SJCRH30 (cell line): ENCODE data around the gene ATF5. TPM values are rescaled to one million over a fixed set of nuclear protein-coding genes. Genes with fewer than 3 reads are reported as not detected.
"Not testable (repeated sequence)": the region's sequence is repeated elsewhere in the genome, so short reads cannot be mapped to it uniquely, and the experiment has no call there.

Source experiments
- DNase-seq, 2 experiments: peaks; one replicate each; pipeline ENCODE4 v3.0.0-alpha.2; 2015 to 2020
- H3K27ac ChIP-seq: fragments of 250-450 bp; sonication (Bioruptor Pico); 2 replicates; pipeline ENCODE4 v1.5.1; 2020; ENCODE audit warnings: mild to moderate bottlenecking, moderate library complexity
- H3K27me3 ChIP-seq: fragments of 250-450 bp; sonication (Bioruptor Pico); 2 replicates; pipeline ENCODE4 v1.5.1; 2020; ENCODE audit warnings: mild to moderate bottlenecking, moderate library complexity
- H3K36me3 ChIP-seq: fragments of 250-450 bp; sonication (Bioruptor Pico); 2 replicates; pipeline ENCODE4 v1.5.1; 2020; ENCODE audit warnings: mild to moderate bottlenecking, moderate library complexity
- H3K4me1 ChIP-seq: fragments of 250-450 bp; sonication (Bioruptor Pico); 2 replicates; pipeline ENCODE4 v1.5.1; 2020; ENCODE audit warnings: mild to moderate bottlenecking, moderate library complexity
- H3K4me3 ChIP-seq: fragments of 250-450 bp; sonication (Bioruptor Pico); 2 replicates; pipeline ENCODE4 v1.5.1; 2020; ENCODE audit warnings: mild to moderate bottlenecking, moderate library complexity
- H3K9me3 ChIP-seq: fragments of 250-450 bp; sonication (Bioruptor Pico); replicated peaks from 2 replicates; pipeline ENCODE4 v1.5.1; 2020; ENCODE audit warnings: mild to moderate bottlenecking, moderate library complexity
- total RNA-seq: library from RNA; depleted of rRNA; stranded (reverse); fragments of >200 nt; shearing (Covaris generic); gene quantifications from 2 replicates; pipeline ENCODE4 v1.2.3, GENCODE V29; 2014

ATF5 gene
- total RNA-seq, 1 experiment from 2014 or later: 8.9 TPM

- H3K4me3 ChIP-seq: no peak overlapping the region
- no peak for DNase-seq
- peaks cover 71% of the 10 kb centered on the region for H3K36me3 ChIP-seq
- H3K4me1 ChIP-seq: peaks cover 17% of the 10 kb centered on the region; the same call in 1 of the 2 replicates
- H3K27ac ChIP-seq: no peak overlapping the region
- no peaks in the 10 kb centered on the region for H3K27me3 ChIP-seq
- H3K9me3 ChIP-seq: no peaks in the 10 kb centered on the region
These were observed 4.8 kb upstream of the ATF5 start for GRCh38 chr19:49924004-49924880.

GRCh38 chr19:49924881-49925210 is 4.2 kb upstream of the ATF5 start:
- H3K27ac ChIP-seq, H3K4me3 ChIP-seq: not testable (repeated sequence)
- H3K36me3 ChIP-seq: peaks cover 67% of the 10 kb centered on the region

GRCh38 chr19:49925486-49925885 is 3.5 kb upstream of the ATF5 start:
- H3K4me1 ChIP-seq: peaks cover 17% of the 10 kb centered on the region; the same call in 1 of the 2 replicates
- no peak overlapping the region for H3K4me3 ChIP-seq
- H3K36me3 ChIP-seq: peaks cover 65% of the 10 kb centered on the region
- no peak overlapping the region for H3K27ac ChIP-seq
- H3K27me3 ChIP-seq: no peaks in the 10 kb centered on the region
- DNase-seq: no peak
- no peaks in the 10 kb centered on the region for H3K9me3 ChIP-seq

More at GRCh38 chr19:49924881-49925210, 4.2 kb upstream of the ATF5 start:
- H3K27me3 ChIP-seq, H3K9me3 ChIP-seq, DNase-seq: not testable (repeated sequence)
- H3K4me1 ChIP-seq: peaks cover 17% of the 10 kb centered on the region; the same call in 1 of the 2 replicates

GRCh38 chr19:49926515-49926914 is 2.5 kb upstream of the ATF5 start:
- H3K4me1 ChIP-seq: peaks cover 17% of the 10 kb centered on the region; the same call in 1 of the 2 replicates

GRCh38 chr19:49927526-49928264 is 1.3 kb upstream of the ATF5 start:
- H3K27ac ChIP-seq: peak overlapping the region; percentile 99
- peaks cover 50% of the 10 kb centered on the region for H3K36me3 ChIP-seq
- H3K9me3 ChIP-seq: no peaks in the 10 kb centered on the region
- H3K27me3 ChIP-seq: no peaks in the 10 kb centered on the region
- H3K4me1 ChIP-seq: peaks cover 13% of the 10 kb centered on the region; the same call in 1 of the 2 replicates
- H3K4me3 ChIP-seq: peak overlapping the region; percentile 99
- no peak for DNase-seq

More at GRCh38 chr19:49926515-49926914, 2.5 kb upstream of the ATF5 start:
- Histone ChIP-seq H3K27ac (no peak overlapping the region), H3K4me3 (no peak overlapping the region), H3K9me3 (no peaks in the 10 kb centered on the region), H3K36me3 (peaks cover 56% of the 10 kb centered on the region), H3K27me3 (no peaks in the 10 kb centered on the region)
- no peak for DNase-seq

GRCh38 chr19:49929611-49930482 is 842 bp downstream of the ATF5 start:
- Histone ChIP-seq H3K27me3 (no peaks in the 10 kb centered on the region), H3K9me3 (no peaks in the 10 kb centered on the region), H3K27ac (peak overlapping the region; percentile 99), H3K36me3 (peaks cover 28% of the 10 kb centered on the region), H3K4me3 (peak overlapping the region; percentile 99), H3K4me1 (peaks cover 7% of the 10 kb centered on the region; the same call in 1 of the 2 replicates)
- peak; percentile 98 for DNase-seq

- H3K36me3 ChIP-seq: peaks cover 22% of the 10 kb centered on the region
- H3K4me1 ChIP-seq: peaks cover 7% of the 10 kb centered on the region; the same call in 1 of the 2 replicates
- no peak for DNase-seq
- no peaks in the 10 kb centered on the region for H3K27me3 ChIP-seq
- no peak overlapping the region for H3K27ac ChIP-seq
- no peaks in the 10 kb centered on the region for H3K9me3 ChIP-seq
- H3K4me3 ChIP-seq: peak overlapping the region; percentile 99; the same call in 1 of the 2 replicates
These were observed 1.5 kb downstream of the ATF5 start for GRCh38 chr19:49930483-49931011.

GRCh38 chr19:49931293-49932040 is 2.5 kb downstream of the ATF5 start:
- Histone ChIP-seq H3K9me3 (no peaks in the 10 kb centered on the region), H3K36me3 (peaks cover 15% of the 10 kb centered on the region), H3K27ac (no peak overlapping the region), H3K4me1 (peaks cover 7% of the 10 kb centered on the region; the same call in 1 of the 2 replicates), H3K27me3 (no peaks in the 10 kb centered on the region), H3K4me3 (no peak overlapping the region)
- no peak for DNase-seq

- no peak overlapping the region for H3K4me3 ChIP-seq
- peaks cover 7% of the 10 kb centered on the region; the same call in 1 of the 2 replicates for H3K4me1 ChIP-seq
- H3K36me3 ChIP-seq: peaks cover 10% of the 10 kb centered on the region
- DNase-seq: no peak
- H3K27ac ChIP-seq: no peak overlapping the region
- no peaks in the 10 kb centered on the region for H3K9me3 ChIP-seq
- H3K27me3 ChIP-seq: no peaks in the 10 kb centered on the region
These were observed 3.0 kb downstream of the ATF5 start for GRCh38 chr19:49932041-49932451.

GRCh38 chr19:49932731-49933131 is 3.7 kb downstream of the ATF5 start:
- Histone ChIP-seq H3K36me3 (peaks cover 3% of the 10 kb centered on the region), H3K4me3 (no peak overlapping the region), H3K27me3 (no peaks in the 10 kb centered on the region), H3K4me1 (peaks cover 2% of the 10 kb centered on the region; the same call in 1 of the 2 replicates), H3K27ac (no peak overlapping the region), H3K9me3 (no peaks in the 10 kb centered on the region)
- no peak for DNase-seq

GRCh38 chr19:49933643-49934042 is 4.6 kb downstream of the ATF5 start:
- Histone ChIP-seq H3K9me3 (no peaks in the 10 kb centered on the region), H3K27me3 (no peaks in the 10 kb centered on the region), H3K27ac (no peak overlapping the region), H3K4me1 (no peaks in the 10 kb centered on the region), H3K36me3 (peaks cover 2% of the 10 kb centered on the region; the same call in 1 of the 2 replicates), H3K4me3 (no peak overlapping the region)
- DNase-seq: no peak

GRCh38 chr19:49936549-49936948 is 7.5 kb downstream of the ATF5 start:
- 0 out of 2 replicates have a peak, but pooled peaks cover 2% of the 10 kb centered on the region for H3K36me3 ChIP-seq
- H3K4me3 ChIP-seq: no peak overlapping the region
- no peaks in the 10 kb centered on the region for H3K4me1 ChIP-seq
- no peak for DNase-seq
- H3K27me3 ChIP-seq: no peaks in the 10 kb centered on the region
- H3K27ac ChIP-seq: no peak overlapping the region
- H3K9me3 ChIP-seq: no peaks in the 10 kb centered on the region

- no peaks in the 10 kb centered on the region; the same call in 1 of the 2 replicates for H3K4me1 ChIP-seq
- no peaks in the 10 kb centered on the region for H3K36me3 ChIP-seq
- H3K27ac ChIP-seq: no peak overlapping the region
- no peaks in the 10 kb centered on the region for H3K27me3 ChIP-seq
- DNase-seq: peak; percentile 68 to 85
- no peak overlapping the region for H3K4me3 ChIP-seq
- H3K9me3 ChIP-seq: no peaks in the 10 kb centered on the region
These were observed 8.9 kb downstream of the ATF5 start for GRCh38 chr19:49937750-49938381.
